Neural cell (in vitro differentiated cells): ENCODE results near the gene GLUL. TPM values are rescaled to one million over a fixed set of nuclear protein-coding genes. Genes with fewer than 3 reads are reported as not detected.

Source experiments
- H2AFZ ChIP-seq: fragments of 200-600, 300-800 bp; sonication (generic), shearing (Covaris generic); 2 replicates; pipeline ENCODE4 v1.6.0; 2014; ENCODE audit warnings: low read depth, mild to moderate bottlenecking, antibody characterized with exemption, low read length, moderate library complexity
- H3F3A ChIP-seq: fragments of 200-600 bp; shearing (Covaris generic); 2 replicates; pipeline ENCODE4 v1.6.1; 2016; ENCODE audit warnings: mild to moderate bottlenecking, moderate library complexity, mixed read lengths, antibody characterized with exemption, low read length; ENCODE audit not compliant: insufficient read depth, poor library complexity, severe bottlenecking
- H3K27ac ChIP-seq: fragments of 200-600, 300-800 bp; sonication (generic), shearing (Covaris generic); 2 replicates; pipeline ENCODE4 v1.5.1; 2014; ENCODE audit warnings: mild to moderate bottlenecking, low read length, moderate library complexity
- H3K27me3 ChIP-seq: fragments of 300-800, 200-600 bp; sonication (generic), shearing (Covaris generic); 2 replicates; pipeline ENCODE4 v1.6.0; 2014; ENCODE audit warnings: mild to moderate bottlenecking, low read depth, low read length, moderate library complexity; ENCODE audit not compliant: insufficient read depth
- H3K36me3 ChIP-seq: fragments of 300-800, 200-600 bp; sonication (generic), shearing (Covaris generic); 2 replicates; pipeline ENCODE4 v1.5.1; 2014; ENCODE audit warnings: mild to moderate bottlenecking, antibody characterized with exemption, low read length, moderate library complexity; ENCODE audit not compliant: insufficient read depth
- H3K4me2 ChIP-seq: fragments of 300-800, 200-600 bp; sonication (generic), shearing (Covaris generic); 2 replicates; pipeline ENCODE4 v1.6.0; 2014; ENCODE audit warnings: mild to moderate bottlenecking, low read length
- H3K4me3 ChIP-seq: fragments of 300-800, 200-600 bp; sonication (generic), shearing (Covaris generic); 2 replicates; pipeline ENCODE4 v1.5.1; 2014; ENCODE audit warnings: mild to moderate bottlenecking, low read length, moderate library complexity
- H3K79me2 ChIP-seq: fragments of 200-600 bp; shearing (Covaris generic); replicated peaks from 2 replicates; pipeline ENCODE4 v1.6.0; 2014; ENCODE audit warnings: mild to moderate bottlenecking, low read length, moderate library complexity; ENCODE audit not compliant: insufficient read depth
- H3K9ac ChIP-seq: fragments of 300-800, 200-600 bp; sonication (generic), shearing (Covaris generic); 2 replicates; pipeline ENCODE4 v1.6.1; 2016; ENCODE audit warnings: mild to moderate bottlenecking, low read length, mixed read lengths
- H3K9me2 ChIP-seq: fragments of 200-600 bp; shearing (Covaris generic); 2 replicates; pipeline ENCODE4 v1.6.1; 2016; ENCODE audit warnings: mild to moderate bottlenecking, low read length, mixed read lengths; ENCODE audit not compliant: insufficient read depth
- H3K9me3 ChIP-seq: fragments of 200-600, 300-800 bp; sonication (generic), shearing (Covaris generic); 2 replicates; pipeline ENCODE4 v1.6.1; 2016; ENCODE audit warnings: mild to moderate bottlenecking, mixed run types, low read length, moderate library complexity, mixed read lengths
- H4K20me1 ChIP-seq: fragments of 200-600 bp; shearing (Covaris generic); 2 replicates; pipeline ENCODE4 v1.6.1; 2016; ENCODE audit warnings: mild to moderate bottlenecking, mixed run types; ENCODE audit not compliant: insufficient read depth
- EP300 ChIP-seq: fragments of 450-650 bp; conservative IDR thresholded peaks from 2 replicates; pipeline ENCODE4 v1.6.1; 2014; ENCODE audit warnings: antibody characterized with exemption, mild to moderate bottlenecking, moderate library complexity; ENCODE audit not compliant: poor library complexity, severe bottlenecking
- EZH2 ChIP-seq: fragments of 200-600, 300-800 bp; shearing (Covaris generic), sonication (generic); IDR thresholded peaks from 2 replicates; pipeline ENCODE4 v1.6.1; 2014; ENCODE audit warnings: antibody characterized with exemption, low read length, borderline replicate concordance, mild to moderate bottlenecking; ENCODE audit not compliant: insufficient read depth, poor library complexity, severe bottlenecking
- MXI1 ChIP-seq: fragments of 450-650 bp; conservative IDR thresholded peaks from 2 replicates; pipeline ENCODE4 v1.6.1; 2014; ENCODE audit warnings: antibody characterized with exemption, mild to moderate bottlenecking; ENCODE audit not compliant: poor library complexity, severe bottlenecking
- POLR2AphosphoS5 ChIP-seq: IDR thresholded peaks from 2 replicates; pipeline ENCODE4 v1.6.1; 2012
- RAD21 ChIP-seq: fragments of 450-650 bp; conservative IDR thresholded peaks from 2 replicates; pipeline ENCODE4 v1.6.1; 2014; ENCODE audit warnings: antibody characterized with exemption, mild to moderate bottlenecking, moderate library complexity
- SMC3 ChIP-seq: fragments of 450-650 bp; conservative IDR thresholded peaks from 2 replicates; pipeline ENCODE4 v1.6.1; 2014; ENCODE audit warnings: antibody characterized with exemption, mild to moderate bottlenecking, moderate library complexity; ENCODE audit not compliant: poor library complexity
- TAF1 ChIP-seq: IDR thresholded peaks from 2 replicates; pipeline ENCODE4 v1.6.1; 2012; ENCODE audit warnings: low read depth
- polyA plus RNA-seq: library from polyadenylated mRNA; depleted of rRNA; stranded (reverse); fragments of >200 nt; gene quantifications from 2 replicates; pipeline ENCODE4 v1.2.3, GENCODE V29; 2014
- TF ChIP-seq, protein P1 (sequence below): fragments of 450-650 bp; IDR thresholded peaks from 2 replicates; pipeline ENCODE4 v1.5.1; 2014; ENCODE audit warnings: antibody characterized with exemption, mild to moderate bottlenecking, moderate library complexity; ENCODE audit not compliant: poor library complexity, severe bottlenecking
- TF ChIP-seq, protein P2 (sequence below): IDR thresholded peaks from 2 replicates; pipeline ENCODE4 v1.6.1; 2012; ENCODE audit warnings: borderline replicate concordance

GLUL gene
- polyA plus RNA-seq, 1 donor from 2014 or later: 219 TPM

- no peaks in the 10 kb centered on the region for H3K27me3 ChIP-seq
- TF ChIP-seq, protein P1, sequence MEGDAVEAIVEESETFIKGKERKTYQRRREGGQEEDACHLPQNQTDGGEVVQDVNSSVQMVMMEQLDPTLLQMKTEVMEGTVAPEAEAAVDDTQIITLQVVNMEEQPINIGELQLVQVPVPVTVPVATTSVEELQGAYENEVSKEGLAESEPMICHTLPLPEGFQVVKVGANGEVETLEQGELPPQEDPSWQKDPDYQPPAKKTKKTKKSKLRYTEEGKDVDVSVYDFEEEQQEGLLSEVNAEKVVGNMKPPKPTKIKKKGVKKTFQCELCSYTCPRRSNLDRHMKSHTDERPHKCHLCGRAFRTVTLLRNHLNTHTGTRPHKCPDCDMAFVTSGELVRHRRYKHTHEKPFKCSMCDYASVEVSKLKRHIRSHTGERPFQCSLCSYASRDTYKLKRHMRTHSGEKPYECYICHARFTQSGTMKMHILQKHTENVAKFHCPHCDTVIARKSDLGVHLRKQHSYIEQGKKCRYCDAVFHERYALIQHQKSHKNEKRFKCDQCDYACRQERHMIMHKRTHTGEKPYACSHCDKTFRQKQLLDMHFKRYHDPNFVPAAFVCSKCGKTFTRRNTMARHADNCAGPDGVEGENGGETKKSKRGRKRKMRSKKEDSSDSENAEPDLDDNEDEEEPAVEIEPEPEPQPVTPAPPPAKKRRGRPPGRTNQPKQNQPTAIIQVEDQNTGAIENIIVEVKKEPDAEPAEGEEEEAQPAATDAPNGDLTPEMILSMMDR: no peak
- TF ChIP-seq SMC3: no peak
- no peak for TF ChIP-seq POLR2AphosphoS5
- TF ChIP-seq RAD21: no peak
- TF ChIP-seq, protein P2, sequence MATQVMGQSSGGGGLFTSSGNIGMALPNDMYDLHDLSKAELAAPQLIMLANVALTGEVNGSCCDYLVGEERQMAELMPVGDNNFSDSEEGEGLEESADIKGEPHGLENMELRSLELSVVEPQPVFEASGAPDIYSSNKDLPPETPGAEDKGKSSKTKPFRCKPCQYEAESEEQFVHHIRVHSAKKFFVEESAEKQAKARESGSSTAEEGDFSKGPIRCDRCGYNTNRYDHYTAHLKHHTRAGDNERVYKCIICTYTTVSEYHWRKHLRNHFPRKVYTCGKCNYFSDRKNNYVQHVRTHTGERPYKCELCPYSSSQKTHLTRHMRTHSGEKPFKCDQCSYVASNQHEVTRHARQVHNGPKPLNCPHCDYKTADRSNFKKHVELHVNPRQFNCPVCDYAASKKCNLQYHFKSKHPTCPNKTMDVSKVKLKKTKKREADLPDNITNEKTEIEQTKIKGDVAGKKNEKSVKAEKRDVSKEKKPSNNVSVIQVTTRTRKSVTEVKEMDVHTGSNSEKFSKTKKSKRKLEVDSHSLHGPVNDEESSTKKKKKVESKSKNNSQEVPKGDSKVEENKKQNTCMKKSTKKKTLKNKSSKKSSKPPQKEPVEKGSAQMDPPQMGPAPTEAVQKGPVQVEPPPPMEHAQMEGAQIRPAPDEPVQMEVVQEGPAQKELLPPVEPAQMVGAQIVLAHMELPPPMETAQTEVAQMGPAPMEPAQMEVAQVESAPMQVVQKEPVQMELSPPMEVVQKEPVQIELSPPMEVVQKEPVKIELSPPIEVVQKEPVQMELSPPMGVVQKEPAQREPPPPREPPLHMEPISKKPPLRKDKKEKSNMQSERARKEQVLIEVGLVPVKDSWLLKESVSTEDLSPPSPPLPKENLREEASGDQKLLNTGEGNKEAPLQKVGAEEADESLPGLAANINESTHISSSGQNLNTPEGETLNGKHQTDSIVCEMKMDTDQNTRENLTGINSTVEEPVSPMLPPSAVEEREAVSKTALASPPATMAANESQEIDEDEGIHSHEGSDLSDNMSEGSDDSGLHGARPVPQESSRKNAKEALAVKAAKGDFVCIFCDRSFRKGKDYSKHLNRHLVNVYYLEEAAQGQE: no peak
- no peak for TF ChIP-seq EZH2
- TF ChIP-seq TAF1: no peak
- TF ChIP-seq EP300: no peak
- no peak for TF ChIP-seq MXI1
Observed at GRCh38 chr1:182433580-182433979, 42.0 kb upstream of the GLUL start.

DNA sequence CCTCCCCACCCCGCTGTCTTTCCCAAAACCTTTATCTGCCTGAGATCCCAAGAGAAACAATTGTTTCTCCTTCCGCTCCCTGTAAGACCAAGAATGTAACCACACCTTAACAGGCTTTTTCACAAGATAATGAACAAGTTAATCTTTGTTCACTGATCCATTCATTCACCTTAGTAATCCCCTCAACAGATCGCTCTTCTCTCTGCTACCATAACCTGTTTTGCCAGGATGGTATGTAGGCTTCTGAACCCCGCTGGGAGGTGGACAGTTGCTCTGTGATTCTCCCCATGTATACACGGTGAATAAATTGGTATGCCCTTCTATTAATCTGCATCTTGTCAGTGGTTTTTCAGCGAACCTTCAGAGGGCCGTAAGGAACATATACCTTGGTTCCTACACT is 39.7 kb upstream of the GLUL start:
- no peaks in the 10 kb centered on the region for H3K9me2 ChIP-seq
- no peak overlapping the region for H3K9ac ChIP-seq
- no peaks in the 10 kb centered on the region for H3K36me3 ChIP-seq
- H3K4me3 ChIP-seq: no peak overlapping the region
- no peaks in the 10 kb centered on the region for H3K27me3 ChIP-seq
- H3K9me3 ChIP-seq: no peaks in the 10 kb centered on the region
- H3F3A ChIP-seq: no peaks in the 10 kb centered on the region
- H3K4me2 ChIP-seq: no peak overlapping the region
- no peak for TF ChIP-seq RAD21
- TF ChIP-seq EP300: no peak
- TF ChIP-seq SMC3: no peak
- TF ChIP-seq MXI1: no peak
- TF ChIP-seq POLR2AphosphoS5: no peak
- TF ChIP-seq, protein P1: no peak
- no peak for TF ChIP-seq EZH2
- TF ChIP-seq TAF1: no peak
- TF ChIP-seq, protein P2: no peak
- H2AFZ ChIP-seq: no peak overlapping the region
- H3K27ac ChIP-seq: no peak overlapping the region
- H4K20me1 ChIP-seq: no peaks in the 10 kb centered on the region
- no peaks in the 10 kb centered on the region for H3K79me2 ChIP-seq

More at GRCh38 chr1:182433580-182433979, 42.0 kb upstream of the GLUL start:
- Histone ChIP-seq H3K9ac (no peak overlapping the region), H3K27ac (no peak overlapping the region), H2AFZ (no peak overlapping the region), H3F3A (no peaks in the 10 kb centered on the region), H4K20me1 (no peaks in the 10 kb centered on the region), H3K36me3 (no peaks in the 10 kb centered on the region), H3K79me2 (no peaks in the 10 kb centered on the region), H3K9me2 (no peaks in the 10 kb centered on the region), H3K4me2 (no peak overlapping the region), H3K9me3 (peaks cover 3% of the 10 kb centered on the region), H3K4me3 (no peak overlapping the region)
